ENCODE results near the gene CDK5R2. TPM values are rescaled to one million over a fixed set of nuclear protein-coding genes. Genes with fewer than 3 reads are reported as not detected.

CDK5R2 gene
- total RNA-seq, 1 donor from 2014 or later, result 5.1 TPM

DNA sequence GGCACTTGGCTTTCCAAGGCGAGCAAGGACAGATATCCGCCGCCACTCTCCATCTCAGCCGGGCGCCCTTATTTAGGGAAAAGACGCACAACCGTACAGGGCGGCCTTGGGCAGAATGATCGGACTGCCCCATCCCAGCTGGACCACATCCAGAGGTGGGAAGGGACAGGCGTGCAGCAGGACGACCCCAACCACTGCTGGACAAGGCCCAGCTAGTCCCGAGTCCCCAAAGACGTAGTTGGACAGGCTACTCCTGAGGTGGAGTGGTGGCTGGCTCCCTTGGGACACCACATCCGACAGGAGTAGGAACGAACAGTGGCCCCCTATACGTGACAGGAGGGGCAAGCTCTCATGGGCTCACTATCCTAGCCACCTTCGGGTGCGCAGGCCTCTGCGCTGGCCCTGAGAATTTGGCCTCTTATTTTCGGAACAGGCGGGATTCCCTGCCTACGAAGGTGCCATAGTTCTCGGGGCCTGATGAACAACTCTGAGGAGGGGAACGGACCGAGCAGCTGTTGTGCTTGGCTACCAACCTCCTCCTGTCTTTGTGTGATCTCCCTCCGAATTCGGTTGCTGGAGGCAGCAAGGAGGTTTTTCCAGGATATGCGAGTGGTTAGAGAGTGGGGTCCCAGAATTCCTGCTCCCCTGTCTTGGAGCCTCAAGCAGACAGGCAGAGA is 23.3 kb downstream of the CDK5R2 start:
- Mint-ChIP-seq H3K36me3 (ENCODE audit: insufficient read depth) (no peaks in the 10 kb centered on the region), H3K9me3 (ENCODE audit: low read depth) (no peaks in the 10 kb centered on the region), H3K4me3 (ENCODE audit: low read depth) (peak overlapping the region; percentile 37), H3K27ac (no peak overlapping the region), H3K27me3 (peaks cover 85% of the 10 kb centered on the region), H3K4me1 (ENCODE audit: low read depth) (peaks cover 8% of the 10 kb centered on the region)
- DNase-seq (ENCODE audit: low spot score, unreplicated experiment), result no peak
- TF ChIP-seq, protein P1, sequence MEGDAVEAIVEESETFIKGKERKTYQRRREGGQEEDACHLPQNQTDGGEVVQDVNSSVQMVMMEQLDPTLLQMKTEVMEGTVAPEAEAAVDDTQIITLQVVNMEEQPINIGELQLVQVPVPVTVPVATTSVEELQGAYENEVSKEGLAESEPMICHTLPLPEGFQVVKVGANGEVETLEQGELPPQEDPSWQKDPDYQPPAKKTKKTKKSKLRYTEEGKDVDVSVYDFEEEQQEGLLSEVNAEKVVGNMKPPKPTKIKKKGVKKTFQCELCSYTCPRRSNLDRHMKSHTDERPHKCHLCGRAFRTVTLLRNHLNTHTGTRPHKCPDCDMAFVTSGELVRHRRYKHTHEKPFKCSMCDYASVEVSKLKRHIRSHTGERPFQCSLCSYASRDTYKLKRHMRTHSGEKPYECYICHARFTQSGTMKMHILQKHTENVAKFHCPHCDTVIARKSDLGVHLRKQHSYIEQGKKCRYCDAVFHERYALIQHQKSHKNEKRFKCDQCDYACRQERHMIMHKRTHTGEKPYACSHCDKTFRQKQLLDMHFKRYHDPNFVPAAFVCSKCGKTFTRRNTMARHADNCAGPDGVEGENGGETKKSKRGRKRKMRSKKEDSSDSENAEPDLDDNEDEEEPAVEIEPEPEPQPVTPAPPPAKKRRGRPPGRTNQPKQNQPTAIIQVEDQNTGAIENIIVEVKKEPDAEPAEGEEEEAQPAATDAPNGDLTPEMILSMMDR (IDR thresholded peaks at IDR 0.05; ENCODE audit: unreplicated experiment), result no peak

DNA sequence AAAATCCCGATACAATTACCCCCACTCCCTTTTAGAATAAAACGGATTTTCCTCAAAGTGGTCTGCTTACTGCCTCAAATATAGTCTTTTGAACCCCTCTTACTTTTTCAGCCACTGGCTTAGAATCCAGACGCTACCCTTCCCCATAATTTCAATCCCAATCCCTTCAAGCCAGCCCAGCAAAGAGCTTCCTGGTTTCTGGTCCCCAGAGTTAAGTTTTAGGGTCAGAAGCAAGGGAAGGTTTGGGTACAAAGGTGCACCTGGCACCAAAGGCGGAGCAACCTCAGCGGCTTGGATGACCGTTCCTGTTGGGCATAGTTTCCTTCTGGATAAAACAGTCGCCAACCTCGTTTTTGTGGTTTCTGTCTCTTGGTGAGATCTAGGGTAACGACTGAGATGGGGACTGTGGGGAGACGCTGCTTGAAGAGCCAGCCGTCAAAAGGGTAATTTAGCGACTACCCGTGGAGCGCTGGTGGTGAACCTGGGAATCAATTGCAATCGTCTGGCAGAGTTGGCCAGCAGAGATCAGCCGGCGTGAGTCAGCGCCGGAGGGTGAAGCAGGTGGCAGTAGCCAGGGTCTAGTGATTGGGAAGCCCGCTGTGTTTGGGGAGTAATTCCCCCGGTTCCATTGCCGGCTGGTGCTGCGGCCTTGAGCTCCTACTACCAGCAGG is 23.9 kb downstream of the CDK5R2 start:
- Mint-ChIP-seq H3K27me3 (peaks cover 87% of the 10 kb centered on the region), H3K4me1 (ENCODE audit: low read depth) (peaks cover 8% of the 10 kb centered on the region), H3K36me3 (ENCODE audit: insufficient read depth) (no peaks in the 10 kb centered on the region), H3K27ac (no peak overlapping the region), H3K9me3 (ENCODE audit: low read depth) (no peaks in the 10 kb centered on the region), H3K4me3 (ENCODE audit: low read depth) (peak overlapping the region; percentile 50)
- DNase-seq (ENCODE audit: low spot score, unreplicated experiment), result no peak
- TF ChIP-seq, protein P1 (IDR thresholded peaks at IDR 0.05; ENCODE audit: unreplicated experiment), result no peak

DNA sequence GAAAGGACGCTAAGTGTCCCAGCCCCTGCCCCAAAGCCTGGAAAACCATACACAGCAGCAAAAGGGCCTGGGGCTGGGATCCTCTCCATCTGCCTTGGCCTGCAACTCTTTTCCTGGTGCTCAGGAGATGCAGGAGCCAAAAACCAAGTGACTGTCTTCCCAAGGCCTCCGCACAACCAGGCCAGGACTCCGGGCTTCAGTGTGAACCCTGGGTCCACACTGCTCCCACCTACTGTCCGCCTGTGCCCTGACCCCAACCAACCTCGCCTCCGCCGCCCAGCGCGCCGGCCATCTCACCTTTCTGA is 24.4 kb downstream of the CDK5R2 start:
- Mint-ChIP-seq H3K36me3 (ENCODE audit: insufficient read depth) (no peaks in the 10 kb centered on the region), H3K4me3 (ENCODE audit: low read depth) (peak overlapping the region; percentile 26), H3K27me3 (peaks cover 87% of the 10 kb centered on the region), H3K9me3 (ENCODE audit: low read depth) (no peaks in the 10 kb centered on the region), H3K4me1 (ENCODE audit: low read depth) (peaks cover 8% of the 10 kb centered on the region), H3K27ac (no peak overlapping the region)
- no peak for DNase-seq (ENCODE audit: low spot score, unreplicated experiment)
- TF ChIP-seq, protein P1 (IDR thresholded peaks at IDR 0.05; ENCODE audit: unreplicated experiment), result no peak

DNA sequence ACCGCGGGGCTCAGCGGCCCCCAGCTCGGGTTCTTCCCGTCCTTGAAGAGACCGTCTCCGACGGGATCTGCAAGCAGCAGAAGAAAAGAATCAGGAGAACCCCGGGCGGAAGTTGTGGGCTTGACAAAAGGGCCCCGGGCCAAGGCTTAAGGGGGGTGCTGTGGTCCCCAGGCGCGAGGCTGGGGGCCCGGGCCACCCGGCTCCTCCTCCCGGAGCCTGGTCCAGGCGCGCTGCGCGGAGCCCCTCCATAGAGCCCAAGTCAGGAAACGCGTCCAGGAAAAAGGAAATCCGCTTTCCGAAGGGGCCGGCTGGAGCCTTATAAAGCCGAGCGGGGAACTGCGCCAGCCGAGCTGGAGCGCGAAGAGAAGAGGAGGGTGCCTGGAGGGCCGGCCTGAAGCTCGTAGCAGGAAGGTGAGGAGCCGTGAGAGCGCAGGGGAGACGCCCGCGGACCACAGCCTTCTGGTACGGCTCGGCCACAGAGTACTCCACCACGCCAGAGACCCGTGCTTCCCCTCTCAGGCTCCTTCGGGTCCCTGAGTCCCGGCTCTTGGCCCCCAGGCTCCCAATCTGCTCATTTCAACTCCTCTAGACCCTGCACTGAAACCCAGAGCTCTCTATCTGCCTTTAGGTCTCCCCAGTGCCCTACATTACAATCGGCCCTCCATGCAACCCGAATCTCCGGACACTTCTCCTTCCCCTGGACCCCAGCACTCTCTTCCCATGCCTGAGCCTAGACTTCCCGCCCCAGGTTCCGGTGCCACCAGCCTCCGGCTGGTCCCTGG is 25.0 kb downstream of the CDK5R2 start:
- Mint-ChIP-seq H3K4me1 (ENCODE audit: low read depth) (peaks cover 8% of the 10 kb centered on the region), H3K27me3 (peaks cover 88% of the 10 kb centered on the region), H3K36me3 (ENCODE audit: insufficient read depth) (no peaks in the 10 kb centered on the region), H3K27ac (no peak overlapping the region), H3K9me3 (ENCODE audit: low read depth) (no peaks in the 10 kb centered on the region), H3K4me3 (ENCODE audit: low read depth) (peak overlapping the region; percentile 67)
- TF ChIP-seq, protein P1 (IDR thresholded peaks at IDR 0.05; ENCODE audit: unreplicated experiment), result no peak
- no peak for DNase-seq (ENCODE audit: low spot score, unreplicated experiment)

DNA sequence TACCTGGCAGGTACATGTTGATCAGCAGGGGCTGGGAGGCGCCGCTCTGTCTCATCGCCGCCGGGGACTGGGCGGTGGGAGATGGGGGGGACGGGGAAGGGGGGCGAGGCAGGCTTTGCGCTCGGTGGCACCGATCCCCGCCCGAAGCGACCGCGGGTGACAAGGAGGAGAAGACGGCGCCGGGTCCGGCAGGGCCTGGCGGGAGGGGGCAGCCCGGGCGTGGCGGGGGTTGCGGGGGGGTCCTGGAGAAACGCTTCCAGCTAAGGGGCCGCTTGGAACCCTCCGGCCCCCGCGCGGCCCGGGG is 25.5 kb downstream of the CDK5R2 start, which contains the start of gene FEV:
Gene FEV, minus strand, starts transcription at position 164 of the 304 bp plus-strand sequence. Its CDS starts 109 bp downstream, at position 55.
- H3K4me3 Mint-ChIP-seq (ENCODE audit: low read depth), result peak within 1 kb of the TSS; percentile 67
- DNase-seq (ENCODE audit: low spot score, unreplicated experiment), result no peak
- peaks cover 88% of the 10 kb centered on the region for H3K27me3 Mint-ChIP-seq
- TF ChIP-seq, protein P1 (IDR thresholded peaks at IDR 0.05; ENCODE audit: unreplicated experiment), result no peak
- no peak within 1 kb of the TSS for H3K27ac Mint-ChIP-seq
- peaks cover 8% of the 10 kb centered on the region for H3K4me1 Mint-ChIP-seq (ENCODE audit: low read depth)
- no peaks in the 10 kb centered on the region for H3K9me3 Mint-ChIP-seq (ENCODE audit: low read depth)
- H3K36me3 Mint-ChIP-seq (ENCODE audit: insufficient read depth), result no peaks in the 10 kb centered on the region
